K562 (cell line): ENCODE measurements around the gene FBLN2. TPM values are rescaled to one million over a fixed set of nuclear protein-coding genes. Genes with fewer than 3 reads are reported as not detected.

ENCODE experiments used
- ATF7 ChIP-seq: fragments of 450-650 bp; IDR thresholded peaks from 2 replicates; pipeline ENCODE4 v1.7.1; 2014; ENCODE audit warnings: mild to moderate bottlenecking, moderate library complexity
- BDP1 ChIP-seq: IDR thresholded peaks from 3 replicates; pipeline ENCODE4 v1.6.1; 2011; ENCODE audit not compliant: insufficient read length, insufficient read depth
- ETS2 ChIP-seq: IDR thresholded peaks from 2 replicates; pipeline ENCODE4 v1.6.1; 2016; ENCODE audit warnings: borderline replicate concordance, missing genetic modification characterization, mild to moderate bottlenecking, moderate library complexity, missing compliant biosample characterization; ENCODE audit not compliant: poor library complexity, severe bottlenecking
- FOSL1 ChIP-seq: fragments of 200-800 bp; sonication (Bioruptor generic); conservative IDR thresholded peaks from 2 replicates; pipeline ENCODE4 v1.6.1; 2016; ENCODE audit warnings: missing genetic modification characterization, missing compliant biosample characterization
- GTF2E2 ChIP-seq: fragments of 200-800 bp; sonication (Bioruptor generic); IDR thresholded peaks from 2 replicates; pipeline ENCODE4 v1.6.1; 2016; ENCODE audit warnings: missing genetic modification characterization, missing compliant biosample characterization
- LEF1 ChIP-seq: fragments of 450-650 bp; IDR thresholded peaks from 2 replicates; pipeline ENCODE4 v1.6.1; 2016; ENCODE audit warnings: mild to moderate bottlenecking
- MAFF ChIP-seq: IDR thresholded peaks from 2 replicates; pipeline ENCODE4 v1.6.1; 2012; ENCODE audit warnings: low read length, improper control_type of control experiment
- NFIC ChIP-seq: fragments of 450-650 bp; IDR thresholded peaks from 2 replicates; pipeline ENCODE4 v1.6.1; 2017; ENCODE audit warnings: mild to moderate bottlenecking, inconsistent platforms
- POLR2AphosphoS5 ChIP-seq: IDR thresholded peaks from 2 replicates; pipeline ENCODE4 v1.6.1; 2011; ENCODE audit warnings: mild to moderate bottlenecking, low read depth, low read length, moderate library complexity; ENCODE audit not compliant: control insufficient read depth, insufficient read depth
- RUNX1 ChIP-seq: sonication (generic); IDR thresholded peaks from 2 replicates; pipeline ENCODE4 v1.6.1; 2016; ENCODE audit warnings: antibody characterized with exemption, low read depth
- SMARCA4 ChIP-seq: fragments of 450-650 bp; IDR thresholded peaks from 2 replicates; pipeline ENCODE4 v1.6.1; 2016
- ZNF354B ChIP-seq: fragments of 250-450 bp; sonication (Bioruptor Pico); IDR thresholded peaks from 2 replicates; pipeline ENCODE4 v1.4.0; 2020
- polyA plus RNA-seq, 8 experiments: library from polyadenylated mRNA; depleted of rRNA in 4 of 8; stranded (reverse) in 5 of 8; unstranded in 3 of 8; fragments of >200 nt; fragmentation: Nextera tagmentation in 2 of 8; fragmentation: Illumina TruSeq in 1 of 8; extraction: Ambion mirVana in 2 of 8; extraction: Trizol in 1 of 8; gene quantifications; 2 replicates each; pipeline versions ENCODE4 v1.2.1 to v1.2.3, GENCODE V29; 2011 to 2014; ENCODE audit warnings: inconsistent platforms in 1 of 8, missing spikeins in 1 of 8
- total RNA-seq, 7 experiments: library from RNA; depleted of rRNA in 6 of 7; stranded (reverse); fragments of >200 nt in 6 of 7; fragmentation: Illumina TruSeq in 2 of 7; extraction: Trizol in 2 of 7; gene quantifications; 2 replicates each; pipeline versions ENCODE4 v1.2.1 to v1.2.3, GENCODE V29; 2011 to 2021; ENCODE audit warnings: low replicate concordance in 1 of 7
- TF ChIP-seq, protein P1 (sequence below): fragments of 450-650 bp; IDR thresholded peaks from 2 replicates; pipeline ENCODE4 v1.6.1; 2017; ENCODE audit warnings: antibody characterized with exemption
- TF ChIP-seq, protein P2 (sequence below): sonication (generic); formaldehyde crosslinking; IDR thresholded peaks from 2 replicates; pipeline ENCODE4 v1.4.0; 2020; ENCODE audit warnings: mild to moderate bottlenecking, missing genetic modification reagents
- TF ChIP-seq, protein P3 (sequence below): sonication (generic); formaldehyde crosslinking; IDR thresholded peaks from 2 replicates; pipeline ENCODE4 v1.8.1; 2023; ENCODE audit warnings: mild to moderate bottlenecking, missing genetic modification reagents, moderate library complexity
- TF ChIP-seq, protein P4 (sequence below), 3 experiments: fragments of 200-800 bp in 1 of 3; sonication (Bioruptor generic) in 1 of 3; sonication (generic) in 1 of 3; formaldehyde crosslinking in 1 of 3; IDR thresholded peaks; 2 replicates each; pipeline versions ENCODE4 v1.6.1 to v1.8.0; 2016 to 2022; ENCODE audit warnings: mild to moderate bottlenecking in 2 of 3, missing compliant biosample characterization in 2 of 3, missing genetic modification characterization in 2 of 3, missing genetic modification reagents in 1 of 3

Gene FBLN2
- total and polyA plus RNA-seq, 9 of the 15 experiments (the other 6 are each of a cell fraction or from before 2014, with no cell fraction given): 0.03 to 0.10 (median 0.04) TPM; not detected in 6

DNA sequence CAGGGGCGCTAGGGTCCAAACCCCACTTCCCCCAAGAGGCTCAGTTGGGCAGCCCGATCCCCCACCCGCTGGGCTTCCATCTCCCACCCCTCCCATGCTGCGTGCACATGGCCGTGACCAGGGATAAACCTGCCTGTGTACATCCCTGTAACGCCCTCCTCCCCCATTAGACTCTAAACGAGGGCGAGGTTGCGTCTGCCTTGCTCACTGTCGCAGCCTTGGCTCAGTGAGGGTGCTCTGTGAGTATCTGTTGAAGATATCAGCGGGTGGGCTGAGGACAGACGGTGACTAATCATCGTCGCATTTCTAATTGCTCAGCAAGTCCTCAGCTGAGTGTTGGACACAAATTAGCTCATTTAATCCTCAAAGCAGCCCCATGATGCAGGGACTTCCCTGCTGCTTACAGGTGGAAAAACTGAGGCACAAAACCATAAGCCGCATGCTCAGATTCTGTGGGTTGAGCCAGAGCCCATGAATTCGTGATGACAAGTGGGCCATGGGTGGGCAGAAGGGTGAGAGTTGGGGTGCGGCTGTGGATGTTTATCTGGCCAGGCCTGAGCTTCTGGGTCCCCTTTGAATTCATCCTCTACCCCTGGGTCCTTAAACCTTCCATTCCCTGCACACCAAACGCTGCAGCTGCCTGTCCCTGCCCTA is 26.0 kb downstream of the FBLN2 start (continued):
- TF ChIP-seq SMARCA4: peak; percentile 73; the same call in 1 of the 2 replicates
- TF ChIP-seq ZNF354B (CRISPR knock-in tag): no peak
- TF ChIP-seq GTF2E2 (tag): no peak
- TF ChIP-seq NFIC: no peak
- TF ChIP-seq MAFF: peak; percentile 35; the same call in 1 of the 2 replicates
- 0 out of 2 replicates have a peak, but pooled peaks have one; percentile 51 for TF ChIP-seq LEF1
- TF ChIP-seq, protein P1, sequence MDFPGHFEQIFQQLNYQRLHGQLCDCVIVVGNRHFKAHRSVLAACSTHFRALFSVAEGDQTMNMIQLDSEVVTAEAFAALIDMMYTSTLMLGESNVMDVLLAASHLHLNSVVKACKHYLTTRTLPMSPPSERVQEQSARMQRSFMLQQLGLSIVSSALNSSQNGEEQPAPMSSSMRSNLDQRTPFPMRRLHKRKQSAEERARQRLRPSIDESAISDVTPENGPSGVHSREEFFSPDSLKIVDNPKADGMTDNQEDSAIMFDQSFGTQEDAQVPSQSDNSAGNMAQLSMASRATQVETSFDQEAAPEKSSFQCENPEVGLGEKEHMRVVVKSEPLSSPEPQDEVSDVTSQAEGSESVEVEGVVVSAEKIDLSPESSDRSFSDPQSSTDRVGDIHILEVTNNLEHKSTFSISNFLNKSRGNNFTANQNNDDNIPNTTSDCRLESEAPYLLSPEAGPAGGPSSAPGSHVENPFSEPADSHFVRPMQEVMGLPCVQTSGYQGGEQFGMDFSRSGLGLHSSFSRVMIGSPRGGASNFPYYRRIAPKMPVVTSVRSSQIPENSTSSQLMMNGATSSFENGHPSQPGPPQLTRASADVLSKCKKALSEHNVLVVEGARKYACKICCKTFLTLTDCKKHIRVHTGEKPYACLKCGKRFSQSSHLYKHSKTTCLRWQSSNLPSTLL: no peak
- TF ChIP-seq, protein P2, sequence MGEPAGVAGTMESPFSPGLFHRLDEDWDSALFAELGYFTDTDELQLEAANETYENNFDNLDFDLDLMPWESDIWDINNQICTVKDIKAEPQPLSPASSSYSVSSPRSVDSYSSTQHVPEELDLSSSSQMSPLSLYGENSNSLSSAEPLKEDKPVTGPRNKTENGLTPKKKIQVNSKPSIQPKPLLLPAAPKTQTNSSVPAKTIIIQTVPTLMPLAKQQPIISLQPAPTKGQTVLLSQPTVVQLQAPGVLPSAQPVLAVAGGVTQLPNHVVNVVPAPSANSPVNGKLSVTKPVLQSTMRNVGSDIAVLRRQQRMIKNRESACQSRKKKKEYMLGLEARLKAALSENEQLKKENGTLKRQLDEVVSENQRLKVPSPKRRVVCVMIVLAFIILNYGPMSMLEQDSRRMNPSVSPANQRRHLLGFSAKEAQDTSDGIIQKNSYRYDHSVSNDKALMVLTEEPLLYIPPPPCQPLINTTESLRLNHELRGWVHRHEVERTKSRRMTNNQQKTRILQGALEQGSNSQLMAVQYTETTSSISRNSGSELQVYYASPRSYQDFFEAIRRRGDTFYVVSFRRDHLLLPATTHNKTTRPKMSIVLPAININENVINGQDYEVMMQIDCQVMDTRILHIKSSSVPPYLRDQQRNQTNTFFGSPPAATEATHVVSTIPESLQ (CRISPR knock-in tag): no peak
- peak; percentile 94 for TF ChIP-seq FOSL1 (tag)
- TF ChIP-seq, protein P3, sequence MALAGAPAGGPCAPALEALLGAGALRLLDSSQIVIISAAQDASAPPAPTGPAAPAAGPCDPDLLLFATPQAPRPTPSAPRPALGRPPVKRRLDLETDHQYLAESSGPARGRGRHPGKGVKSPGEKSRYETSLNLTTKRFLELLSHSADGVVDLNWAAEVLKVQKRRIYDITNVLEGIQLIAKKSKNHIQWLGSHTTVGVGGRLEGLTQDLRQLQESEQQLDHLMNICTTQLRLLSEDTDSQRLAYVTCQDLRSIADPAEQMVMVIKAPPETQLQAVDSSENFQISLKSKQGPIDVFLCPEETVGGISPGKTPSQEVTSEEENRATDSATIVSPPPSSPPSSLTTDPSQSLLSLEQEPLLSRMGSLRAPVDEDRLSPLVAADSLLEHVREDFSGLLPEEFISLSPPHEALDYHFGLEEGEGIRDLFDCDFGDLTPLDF (CRISPR knock-in tag): 0 out of 2 replicates have a peak, but pooled peaks have one; percentile 28
- TF ChIP-seq RUNX1: no peak
- TF ChIP-seq BDP1: no peak
- peak; percentile 37; the same call in 1 of the 2 replicates for TF ChIP-seq POLR2AphosphoS5
- TF ChIP-seq, protein P4, sequence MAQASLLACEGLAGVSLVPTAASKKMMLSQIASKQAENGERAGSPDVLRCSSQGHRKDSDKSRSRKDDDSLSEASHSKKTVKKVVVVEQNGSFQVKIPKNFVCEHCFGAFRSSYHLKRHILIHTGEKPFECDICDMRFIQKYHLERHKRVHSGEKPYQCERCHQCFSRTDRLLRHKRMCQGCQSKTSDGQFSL (CRISPR knock-in tag; IDR thresholded peaks at IDR 0.05): 0 out of 2 replicates have a peak, but pooled peaks have one; percentile 16
- TF ChIP-seq, protein P4 (tag; IDR thresholded peaks at IDR 0.05): no peak
- no peak for TF ChIP-seq ETS2 (tag)
- peak; percentile 60; the same call in 1 of the 2 replicates for TF ChIP-seq ATF7
